CD8-positive, alpha-beta memory T cell (primary cell): ENCODE measurements around the gene CAPN8. TPM values are rescaled to one million over a fixed set of nuclear protein-coding genes. Genes with fewer than 3 reads are reported as not detected.

ENCODE experiments used
- CTCF ChIA-PET: fragments of 350-600 bp; sonication (Branson Sonifier 250); formaldehyde crosslinking; loops from one replicate; lab custom pipeline; 2021; ENCODE audit warnings: antibody characterized with exemption; lab: Charles Lee
- POLR2A ChIA-PET: fragments of 350-600 bp; sonication (Branson Sonifier 250); formaldehyde crosslinking; loops from one replicate; lab custom pipeline; 2021; ENCODE audit warnings: antibody characterized with exemption; lab: Charles Lee
- DNase-seq, 5 donors: peaks; one replicate each; pipeline versions ENCODE4 v3.0.0 to v3.0.0-alpha.2; 2020 to 2022; ENCODE audit warnings: mixed read lengths in 1 of 5
- H3K27ac ChIP-seq: one replicate; pipeline ENCODE4 v1.7.0; 2013; ENCODE audit warnings: low read depth, mild to moderate bottlenecking, low read length, moderate library complexity
- H3K27me3 ChIP-seq: 2 replicates; pipeline ENCODE4 v1.7.0; 2013; ENCODE audit warnings: low read length, mild to moderate bottlenecking; ENCODE audit not compliant: insufficient read depth, poor library complexity, severe bottlenecking
- H3K36me3 ChIP-seq: 2 replicates; pipeline ENCODE4 v1.7.0; 2013; ENCODE audit warnings: mild to moderate bottlenecking, low read length, moderate library complexity; ENCODE audit not compliant: insufficient read depth
- H3K4me1 ChIP-seq: 2 replicates; pipeline ENCODE4 v1.7.0; 2013; ENCODE audit warnings: mild to moderate bottlenecking, low read length, moderate library complexity; ENCODE audit not compliant: insufficient read depth
- H3K4me3 ChIP-seq: 2 replicates; pipeline ENCODE4 v1.7.0; 2013; ENCODE audit warnings: mild to moderate bottlenecking, low read length
- H3K9me3 ChIP-seq: 2 replicates; pipeline ENCODE4 v1.7.0; 2013; ENCODE audit warnings: mild to moderate bottlenecking, low read length
- H3K27ac Mint-ChIP-seq, 8 donors: one replicate each; pipeline ENCODE4 v1.8.0; 2020 to 2021; ENCODE audit warnings: mixed read lengths in 8 of 8, mild to moderate bottlenecking in 6 of 8, inconsistent platforms in 3 of 8, moderate library complexity in 3 of 8
- H3K27me3 Mint-ChIP-seq, 2 donors: one replicate each; pipeline ENCODE4 v1.8.0; 2020 to 2021; ENCODE audit warnings: mixed read lengths in 2 of 2, mild to moderate bottlenecking in 1 of 2, moderate library complexity in 1 of 2
- H3K36me3 Mint-ChIP-seq, 3 donors: one replicate each; pipeline ENCODE4 v1.8.0; 2020 to 2021; ENCODE audit warnings: mixed read lengths in 3 of 3, inconsistent platforms in 1 of 3, mild to moderate bottlenecking in 1 of 3
- H3K4me1 Mint-ChIP-seq, 3 donors: one replicate each; pipeline ENCODE4 v1.8.0; 2020 to 2021; ENCODE audit warnings: mixed read lengths in 3 of 3, inconsistent platforms in 1 of 3, mild to moderate bottlenecking in 1 of 3
- H3K4me3 Mint-ChIP-seq, 7 donors: one replicate each; pipeline ENCODE4 v1.8.0; 2020 to 2021; ENCODE audit warnings: mixed read lengths in 7 of 7, mild to moderate bottlenecking in 6 of 7, moderate library complexity in 4 of 7, inconsistent platforms in 2 of 7
- H3K9me3 Mint-ChIP-seq, 5 donors: one replicate each; pipeline ENCODE4 v1.8.0; 2020 to 2022; ENCODE audit warnings: mixed read lengths in 5 of 5, mild to moderate bottlenecking in 3 of 5, moderate library complexity in 2 of 5, inconsistent platforms in 1 of 5
- polyA plus RNA-seq: library from polyadenylated mRNA; unstranded; fragments of 300-500 nt; fragmentation: Illumina TruSeq; gene quantifications from one replicate; pipeline ENCODE4 v1.2.3, GENCODE V29; 2021
- total RNA-seq, 2 experiments: library from RNA; stranded (reverse); gene quantifications; one replicate each; pipeline ENCODE4 v1.2.3, GENCODE V29; 2021

Gene CAPN8
- total and polyA plus RNA-seq, 3 experiments from 2014 or later, result not detected

- Histone ChIP-seq H3K4me1 (no peaks in the 10 kb centered on the region), H3K27ac (no peak overlapping the region), H3K9me3 (no peaks in the 10 kb centered on the region), H3K27me3 (no peaks in the 10 kb centered on the region), H3K36me3 (no peaks in the 10 kb centered on the region), H3K4me3 (no peak overlapping the region)
- POLR2A ChIA-PET, result no interaction called here
- Mint-ChIP-seq H3K4me3 (no peak overlapping the region), H3K4me1 (no peaks in the 10 kb centered on the region), H3K9me3 (peaks cover 0 to 5% (median 0%) of the 10 kb centered on the region in 5 donors), H3K27ac (no peak overlapping the region), H3K36me3 (no peaks in the 10 kb centered on the region), H3K27me3 (peaks cover 2 to 22% of the 10 kb centered on the region in 2 donors)
- DNase-seq, result no peak
- CTCF ChIA-PET, result no interaction called here
Measured at GRCh38 chr1:223553957-223554356, 111.5 kb downstream of the CAPN8 start.

DNA sequence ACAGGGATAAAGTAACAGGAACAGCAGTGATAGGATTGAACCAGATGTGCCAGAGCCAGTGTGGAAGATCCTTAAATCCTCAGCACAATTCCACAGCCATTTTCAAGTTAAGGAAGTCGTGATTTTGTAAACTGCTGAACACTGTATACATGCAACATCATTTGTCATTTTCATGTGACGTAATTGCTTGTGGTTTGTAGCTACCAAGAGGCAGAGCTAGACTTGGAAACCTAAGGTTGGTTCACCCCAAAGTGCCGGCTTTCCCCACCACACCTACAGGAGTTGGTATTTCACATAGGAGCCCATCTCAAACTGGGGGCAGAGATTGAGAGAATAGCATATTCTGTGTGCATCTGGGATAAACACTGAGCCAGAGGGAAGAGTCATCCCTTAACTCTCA, 113.9 kb downstream of the CAPN8 start:
- H3K9me3 ChIP-seq, result no peaks in the 10 kb centered on the region
- DNase-seq, result no peak
- Mint-ChIP-seq H3K27ac (no peak overlapping the region), H3K4me1 (no peaks in the 10 kb centered on the region), H3K9me3 (peaks cover 4 to 15% (median 10%) of the 10 kb centered on the region in 5 donors), H3K36me3 (peaks cover 0 to 15% (median 2%) of the 10 kb centered on the region in 3 donors), H3K27me3 (peaks cover 8 to 43% of the 10 kb centered on the region in 2 donors), H3K4me3 (no peak overlapping the region)
- CTCF ChIA-PET, result no interaction called here
- H3K4me1 ChIP-seq, result no peaks in the 10 kb centered on the region
- no peaks in the 10 kb centered on the region for H3K36me3 ChIP-seq
- H3K27ac ChIP-seq, result no peak overlapping the region
- no peak overlapping the region for H3K4me3 ChIP-seq
- POLR2A ChIA-PET, result no interaction called here
- H3K27me3 ChIP-seq, result no peaks in the 10 kb centered on the region

DNA sequence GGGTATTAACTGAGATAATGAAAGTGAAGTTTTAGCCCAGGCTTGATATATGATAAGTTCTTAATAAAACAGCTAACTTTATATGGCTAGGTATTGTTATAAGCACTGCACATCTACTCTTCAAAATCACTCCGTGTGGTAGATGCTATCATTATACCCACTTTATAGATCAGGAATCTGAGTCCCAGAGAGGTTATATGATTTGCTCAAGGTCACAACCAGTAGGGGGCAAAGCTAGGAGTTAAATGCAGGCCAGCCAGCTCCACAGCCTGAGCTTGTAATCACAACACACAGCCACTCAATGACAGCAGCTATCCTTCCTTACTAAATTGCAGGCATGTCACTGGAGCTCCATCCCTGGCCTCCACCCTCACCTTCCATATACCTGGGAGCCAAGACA, 115.8 kb downstream of the CAPN8 start:
- CTCF ChIA-PET, result no interaction called here
- H3K4me3 ChIP-seq, result no peak overlapping the region
- DNase-seq, result no peak
- no peaks in the 10 kb centered on the region for H3K4me1 Mint-ChIP-seq
- no peaks in the 10 kb centered on the region for H3K27me3 ChIP-seq
- H3K36me3 ChIP-seq, result no peaks in the 10 kb centered on the region
- no peak overlapping the region for H3K27ac Mint-ChIP-seq
- H3K27ac ChIP-seq, result no peak overlapping the region
- peaks cover 13 to 50% of the 10 kb centered on the region in 2 donors for H3K27me3 Mint-ChIP-seq
- peaks cover 0 to 15% (median 2%) of the 10 kb centered on the region in 3 donors for H3K36me3 Mint-ChIP-seq
- peaks cover 4 to 15% (median 10%) of the 10 kb centered on the region in 5 donors for H3K9me3 Mint-ChIP-seq
- POLR2A ChIA-PET, result no interaction called here
- no peak overlapping the region for H3K4me3 Mint-ChIP-seq
- no peaks in the 10 kb centered on the region for H3K9me3 ChIP-seq
- H3K4me1 ChIP-seq, result no peaks in the 10 kb centered on the region

- CTCF ChIA-PET, result interaction anchor here (0.9 kb wide), 1 partner anchor 63 kb away, joined by 3 read pairs; no protein-coding TSS in a partner anchor
- H3K27me3 Mint-ChIP-seq, result peaks cover 13 to 50% of the 10 kb centered on the region in 2 donors
Measured at GRCh38 chr1:223547316-223548114, 118.0 kb downstream of the CAPN8 start.

GRCh38 chr1:223545343-223545742, 120.2 kb downstream of the CAPN8 start:
- Mint-ChIP-seq H3K9me3 (peaks cover 4 to 15% (median 10%) of the 10 kb centered on the region in 5 donors), H3K36me3 (peaks cover 0 to 15% (median 2%) of the 10 kb centered on the region in 3 donors), H3K4me3 (no peak overlapping the region), H3K27ac (no peak overlapping the region), H3K27me3 (peaks cover 11 to 44% of the 10 kb centered on the region in 2 donors), H3K4me1 (no peaks in the 10 kb centered on the region)
- Histone ChIP-seq H3K36me3 (no peaks in the 10 kb centered on the region), H3K9me3 (no peaks in the 10 kb centered on the region), H3K27ac (no peak overlapping the region), H3K27me3 (no peaks in the 10 kb centered on the region), H3K4me3 (no peak overlapping the region), H3K4me1 (no peaks in the 10 kb centered on the region)
- POLR2A ChIA-PET, result no interaction called here
- CTCF ChIA-PET, result no interaction called here
- no peak for DNase-seq

More at GRCh38 chr1:223547316-223548114, 118.0 kb downstream of the CAPN8 start:
- POLR2A ChIA-PET, result no interaction called here
- peaks cover 0 to 15% (median 2%) of the 10 kb centered on the region in 3 donors for H3K36me3 Mint-ChIP-seq
- H3K4me3 Mint-ChIP-seq, result no peak overlapping the region
- H3K4me1 Mint-ChIP-seq, result no peaks in the 10 kb centered on the region
- H3K27ac Mint-ChIP-seq, result no peak overlapping the region
- Histone ChIP-seq H3K27ac (no peak overlapping the region), H3K27me3 (no peaks in the 10 kb centered on the region), H3K4me1 (no peaks in the 10 kb centered on the region), H3K9me3 (no peaks in the 10 kb centered on the region), H3K36me3 (no peaks in the 10 kb centered on the region), H3K4me3 (no peak overlapping the region)
- no peak for DNase-seq
- peaks cover 4 to 15% (median 10%) of the 10 kb centered on the region in 5 donors for H3K9me3 Mint-ChIP-seq

DNA sequence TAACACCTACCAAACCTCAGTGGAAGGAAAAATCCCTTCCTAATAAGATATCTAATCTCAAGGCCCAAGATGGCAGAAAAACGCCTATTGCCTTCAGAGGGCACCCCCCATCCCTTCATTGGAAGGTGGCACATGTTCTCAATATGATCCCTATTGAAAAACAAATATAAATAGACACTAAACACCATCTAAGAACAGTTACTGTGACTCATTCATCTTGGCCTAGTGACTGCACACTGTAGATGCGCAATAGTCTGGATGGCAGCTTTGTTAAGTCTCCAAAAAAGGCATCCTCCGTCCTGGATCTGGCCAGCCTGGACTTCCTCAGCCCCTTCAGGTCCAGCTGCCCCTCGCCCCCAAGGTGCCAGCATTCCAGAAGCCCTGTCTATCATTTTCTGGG, 121.9 kb downstream of the CAPN8 start:
- H3K9me3 Mint-ChIP-seq, result peaks cover 3 to 12% (median 7%) of the 10 kb centered on the region in 5 donors
- Histone ChIP-seq H3K36me3 (no peaks in the 10 kb centered on the region), H3K4me3 (no peak overlapping the region), H3K27me3 (no peaks in the 10 kb centered on the region), H3K9me3 (no peaks in the 10 kb centered on the region), H3K4me1 (no peaks in the 10 kb centered on the region), H3K27ac (no peak overlapping the region)
- ChIA-PET POLR2A (no interaction called here), CTCF (no interaction called here)
- no peak overlapping the region for H3K4me3 Mint-ChIP-seq
- H3K36me3 Mint-ChIP-seq, result peaks cover 0 to 15% (median 2%) of the 10 kb centered on the region in 3 donors
- H3K27me3 Mint-ChIP-seq, result peaks cover 11 to 35% of the 10 kb centered on the region in 2 donors
- no peaks in the 10 kb centered on the region for H3K4me1 Mint-ChIP-seq
- no peak overlapping the region for H3K27ac Mint-ChIP-seq
- DNase-seq, result no peak

DNA sequence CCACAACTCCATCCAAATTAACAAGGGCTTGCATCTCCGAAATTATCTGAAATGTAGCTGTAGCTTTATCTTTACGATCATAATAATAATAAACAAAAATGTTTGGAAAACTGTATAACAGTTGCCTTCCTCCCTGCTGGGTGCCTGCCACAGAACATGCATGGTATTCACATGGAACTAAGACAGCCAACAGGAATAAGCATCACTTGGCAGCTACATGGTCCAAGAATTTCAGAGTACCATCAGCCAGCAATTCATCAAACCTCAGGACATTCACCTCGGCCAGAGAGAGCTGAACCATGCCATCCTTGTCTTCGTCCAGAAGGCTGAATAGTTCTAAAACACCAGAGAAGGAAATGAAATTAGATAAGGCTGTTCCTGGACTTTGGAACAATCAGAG, 122.7 kb downstream of the CAPN8 start:
- Mint-ChIP-seq H3K4me3 (no peak overlapping the region), H3K4me1 (no peaks in the 10 kb centered on the region), H3K36me3 (peaks cover 0 to 8% (median 0%) of the 10 kb centered on the region in 3 donors), H3K27me3 (peaks cover 6 to 29% of the 10 kb centered on the region in 2 donors), H3K9me3 (peaks cover 0 to 4% (median 2%) of the 10 kb centered on the region in 5 donors), H3K27ac (no peak overlapping the region)
- Histone ChIP-seq H3K27ac (no peak overlapping the region), H3K27me3 (no peaks in the 10 kb centered on the region), H3K4me1 (no peaks in the 10 kb centered on the region), H3K4me3 (no peak overlapping the region), H3K9me3 (no peaks in the 10 kb centered on the region), H3K36me3 (no peaks in the 10 kb centered on the region)
- DNase-seq, result no peak
- POLR2A ChIA-PET, result no interaction called here
- CTCF ChIA-PET, result no interaction called here

DNA sequence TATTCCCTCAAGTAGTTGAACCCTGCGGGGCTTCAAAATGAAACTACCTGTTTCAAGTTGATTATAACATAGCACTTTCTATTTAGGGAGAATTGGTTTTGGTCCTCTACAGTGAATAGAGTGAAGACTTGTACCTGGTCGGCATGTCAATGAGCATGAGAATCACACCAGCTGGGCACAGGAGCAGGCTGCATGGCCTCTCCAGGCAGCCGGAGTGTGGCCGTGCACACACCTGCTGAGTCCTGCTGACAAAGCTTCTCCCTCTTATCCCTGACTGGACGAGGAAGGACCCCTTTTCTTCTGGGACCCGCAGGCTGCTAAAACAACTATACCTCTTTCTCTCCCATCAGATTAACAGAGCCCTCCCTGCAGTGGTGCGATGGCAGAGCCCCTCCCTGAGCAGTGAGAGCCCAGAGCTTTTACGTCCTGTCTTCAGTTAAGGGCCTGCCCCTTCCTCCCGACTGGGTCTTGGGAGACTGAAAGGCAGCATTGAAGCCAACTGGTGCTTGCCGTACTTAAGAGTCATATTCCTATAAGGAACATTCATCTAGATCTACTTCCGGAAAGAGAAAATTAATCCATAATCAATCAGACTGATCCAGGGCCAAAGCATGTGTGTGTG, 124.9 kb downstream of the CAPN8 start:
- Histone ChIP-seq H3K36me3 (no peaks in the 10 kb centered on the region), H3K4me1 (no peaks in the 10 kb centered on the region), H3K27ac (no peak overlapping the region), H3K27me3 (no peaks in the 10 kb centered on the region), H3K4me3 (no peak overlapping the region), H3K9me3 (no peaks in the 10 kb centered on the region)
- no peak overlapping the region for H3K27ac Mint-ChIP-seq
- no peaks in the 10 kb centered on the region for H3K36me3 Mint-ChIP-seq
- H3K4me1 Mint-ChIP-seq, result no peaks in the 10 kb centered on the region
- no peak overlapping the region for H3K4me3 Mint-ChIP-seq
- no peak for DNase-seq
- peaks cover 5 to 15% of the 10 kb centered on the region in 2 donors for H3K27me3 Mint-ChIP-seq
- POLR2A ChIA-PET, result interaction anchor here (0.7 kb wide), 1 partner anchor 16 kb away, joined by 4 read pairs; no protein-coding TSS in a partner anchor
- H3K9me3 Mint-ChIP-seq, result no peaks in the 10 kb centered on the region
- CTCF ChIA-PET, result no interaction called here
